Measurements from ENCODE around the gene GCH1.

- TF ChIP-seq TAF1 (IDR thresholded peaks at IDR 0.05; ENCODE audit: borderline replicate concordance, low read depth, low read length) = no peak
- TF ChIP-seq POLR2A (IDR thresholded peaks at IDR 0.05; ENCODE audit: low read depth, low read length) = no peak
Observed at GRCh38 chr14:54928216-54928615, 25.6 kb upstream of the GCH1 start.
